ENCODE measurements around the gene IARS1.

DNA sequence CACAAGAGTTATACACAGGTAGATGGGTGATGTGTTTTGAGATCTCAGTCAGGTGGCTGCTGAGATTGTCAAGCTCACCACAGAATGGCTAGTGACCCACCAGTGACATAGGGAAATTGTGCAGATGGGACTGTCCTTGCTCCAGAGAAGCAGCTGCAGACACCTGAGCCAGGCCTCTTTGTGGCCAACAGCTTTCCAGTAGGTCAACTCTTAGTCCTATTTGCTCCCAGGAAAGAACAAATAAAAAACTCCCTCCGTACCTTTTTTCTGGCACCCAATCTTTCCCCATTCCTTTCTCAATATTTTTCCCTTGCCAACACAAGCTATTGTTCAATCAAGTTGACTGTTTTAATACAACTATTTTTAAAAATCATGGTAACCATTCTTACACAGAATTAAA is 14.2 kb downstream of the IARS1 start:
- TF ChIP-seq CTCF (CRISPR knock-in tag; IDR thresholded peaks at IDR 0.05) (no peak), KLF15 (CRISPR knock-in tag; IDR thresholded peaks at IDR 0.05; ENCODE audit: borderline replicate concordance) (no peak), RBFOX2 (IDR thresholded peaks at IDR 0.05; ENCODE audit: low read depth, low read length) (0 out of 2 replicates have a peak, but pooled peaks have one; percentile 34), ATF1 (CRISPR knock-in tag; IDR thresholded peaks at IDR 0.05) (no peak), SIN3A (IDR thresholded peaks at IDR 0.05; ENCODE audit: borderline replicate concordance, low read depth, low read length) (no peak), ESRRA (CRISPR knock-in tag; IDR thresholded peaks at IDR 0.05; ENCODE audit: low read depth) (no peak)
